ENCODE data around the gene FRS3.

The FRS3 gene

GRCh38 chr6:41777551-41778285, 2.0 kb downstream of the FRS3 start:
- no peak for TF ChIP-seq CTCF (IDR thresholded peaks at IDR 0.05; ENCODE audit: borderline replicate concordance, insufficient read depth, low read depth, low read length)
- no peak overlapping the region for H3K4me3 ChIP-seq (ENCODE audit: low read depth, low read length)

DNA sequence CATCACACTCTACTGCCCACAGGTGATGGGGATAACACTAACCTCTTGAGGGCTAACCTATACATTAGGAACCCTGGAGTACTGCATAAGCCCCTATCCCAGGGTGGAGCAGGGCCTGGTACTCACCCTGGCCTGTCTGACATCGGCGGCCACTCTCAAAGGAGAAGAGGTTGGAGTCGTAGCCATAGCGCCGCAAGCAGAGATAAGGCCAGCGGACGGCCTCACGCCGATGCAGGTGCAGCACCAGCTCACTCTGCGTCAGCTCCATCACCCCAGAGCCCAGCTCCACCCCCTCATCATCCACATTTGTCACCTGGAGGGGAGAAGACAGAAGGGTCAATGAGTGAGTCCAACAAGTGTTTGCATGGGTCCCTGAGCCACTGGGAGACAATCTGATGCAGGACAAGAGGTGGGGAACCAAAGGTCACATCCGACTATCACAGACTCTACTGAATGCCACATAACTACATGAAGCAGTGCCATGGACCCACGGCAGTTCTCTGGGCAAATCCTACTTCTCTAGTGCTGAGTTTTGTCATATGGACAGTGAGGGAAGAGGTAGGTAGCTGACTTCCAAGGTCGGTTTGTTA, 4.3 kb downstream of the FRS3 start:
- H3K4me3 ChIP-seq (ENCODE audit: low read depth, low read length) = no peak overlapping the region
- TF ChIP-seq CTCF (IDR thresholded peaks at IDR 0.05; ENCODE audit: borderline replicate concordance, insufficient read depth, low read depth, low read length) = no peak

DNA sequence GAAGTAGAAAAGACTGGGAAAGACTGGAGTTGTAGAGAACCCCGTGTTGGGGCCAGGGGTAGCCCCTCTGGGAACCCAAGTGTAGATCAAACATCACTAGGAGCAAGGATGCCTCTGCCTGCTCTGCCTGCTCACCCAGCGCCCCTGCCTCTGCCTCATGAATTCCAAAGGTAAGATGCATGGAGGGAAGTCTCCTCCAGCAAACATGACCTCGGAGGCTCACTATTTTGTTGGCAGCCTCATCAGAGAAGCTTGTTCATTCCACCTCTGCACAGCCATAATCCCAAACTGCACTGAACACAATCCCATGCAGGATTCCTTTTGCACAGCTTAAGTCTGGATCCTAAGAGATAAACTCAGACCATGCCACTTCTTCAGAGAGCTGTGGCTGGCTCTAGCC, 4.9 kb downstream of the FRS3 start:
- H3K4me3 ChIP-seq (ENCODE audit: low read depth, low read length) = no peak overlapping the region
- no peak for TF ChIP-seq CTCF (IDR thresholded peaks at IDR 0.05; ENCODE audit: borderline replicate concordance, insufficient read depth, low read depth, low read length)

DNA sequence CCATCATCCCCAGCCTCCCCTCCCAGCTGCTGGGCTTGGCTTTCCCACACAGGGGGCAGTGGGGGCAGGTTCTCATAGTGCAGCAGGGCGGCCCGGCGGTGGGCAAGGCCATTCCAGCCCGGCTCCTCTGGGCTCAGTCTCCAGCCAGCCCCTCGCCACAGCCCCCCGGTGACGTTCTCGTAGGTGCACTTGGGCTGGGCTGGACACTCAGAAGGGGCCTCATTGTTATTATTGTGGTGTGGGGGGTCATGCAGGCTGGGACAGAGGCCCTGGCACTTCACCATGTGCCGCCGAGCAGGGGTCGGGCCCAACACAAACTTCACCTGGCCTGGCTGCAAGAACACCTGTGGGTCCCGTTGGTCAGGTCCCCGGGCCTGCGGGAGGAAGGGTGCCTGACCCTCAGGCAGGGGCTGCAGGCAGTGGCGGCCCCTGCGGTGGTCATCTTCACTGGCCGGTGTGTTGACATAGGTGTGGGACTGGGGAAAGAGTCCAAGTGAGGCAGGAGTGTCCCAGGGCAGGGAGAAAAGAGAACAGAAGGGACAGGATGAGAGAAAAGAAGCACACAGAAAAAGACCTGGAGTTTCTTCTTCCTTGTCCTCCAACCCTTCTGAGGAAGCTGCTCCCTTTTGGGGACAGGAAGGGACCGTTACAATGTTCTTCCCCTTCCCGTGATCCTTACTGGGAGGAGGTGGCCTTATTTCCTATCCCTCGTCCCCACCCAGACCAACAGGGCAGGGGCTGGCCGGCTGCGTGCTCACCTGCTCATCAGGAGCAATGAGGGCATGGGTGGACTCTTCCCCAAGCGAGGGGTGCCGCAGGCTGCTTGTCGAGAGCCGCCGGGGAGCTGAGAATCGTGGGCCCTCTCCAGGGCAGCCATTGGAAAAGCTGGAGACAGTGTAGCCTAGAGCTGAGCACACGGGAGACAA, 8.4 kb downstream of the FRS3 start:
- TF ChIP-seq CTCF (IDR thresholded peaks at IDR 0.05; ENCODE audit: borderline replicate concordance, insufficient read depth, low read depth, low read length) = no peak
- H3K4me3 ChIP-seq (ENCODE audit: low read depth, low read length) = no peak overlapping the region

- TF ChIP-seq CTCF (IDR thresholded peaks at IDR 0.05; ENCODE audit: borderline replicate concordance, insufficient read depth, low read depth, low read length) = no peak
- no peak overlapping the region for H3K4me3 ChIP-seq (ENCODE audit: low read depth, low read length)
These were observed 9.2 kb downstream of the FRS3 start for GRCh38 chr6:41770381-41771057.

GRCh38 chr6:41769376-41769775, 10.3 kb downstream of the FRS3 start:
- TF ChIP-seq CTCF (IDR thresholded peaks at IDR 0.05; ENCODE audit: borderline replicate concordance, insufficient read depth, low read depth, low read length) = no peak
- no peak overlapping the region for H3K4me3 ChIP-seq (ENCODE audit: low read depth, low read length)
